Kidney (tissue), 14 donors: ENCODE measurements around the gene EDDM3A. TPM values are rescaled to one million over a fixed set of nuclear protein-coding genes. Genes with fewer than 3 reads are reported as not detected.
"Not testable (repeated sequence)": the region's sequence is repeated elsewhere in the genome, so short reads cannot be mapped to it uniquely, and the experiment has no call there.

ENCODE experiments used
- DNase-seq, 5 donors: peaks; one replicate each; pipeline ENCODE4 v3.0.0-alpha.2; 2013 to 2020
- FAIRE-seq: peaks from 2 replicates; lab custom pipeline; 2012; peaks lifted over from hg19 to GRCh38; lab: Jason Lieb, UNC
- H3K27ac ChIP-seq, 2 donors: one replicate each; pipeline ENCODE4 v1.7.0; 2013; ENCODE audit warnings: low read depth in 2 of 2, low read length in 2 of 2, inconsistent platforms in 1 of 2
- H3K27me3 ChIP-seq: one replicate; pipeline ENCODE4 v1.7.1; 2013; ENCODE audit warnings: low read length, inconsistent platforms; ENCODE audit not compliant: control insufficient read depth, insufficient read depth
- H3K36me3 ChIP-seq, 3 donors: one replicate each; pipeline versions ENCODE4 v1.7.0 to v1.7.1; 2013; ENCODE audit warnings: low read length in 3 of 3, control low read depth in 1 of 3, inconsistent platforms in 1 of 3; ENCODE audit not compliant: insufficient read depth in 3 of 3, control insufficient read depth in 2 of 3
- H3K4me1 ChIP-seq, 3 donors: one replicate each; pipeline versions ENCODE4 v1.7.0 to v1.7.1; 2013; ENCODE audit warnings: low read length in 3 of 3, inconsistent platforms in 1 of 3, low read depth in 1 of 3; ENCODE audit not compliant: control insufficient read depth in 2 of 3, insufficient read depth in 2 of 3
- H3K4me3 ChIP-seq, 3 donors: one replicate each; pipeline versions ENCODE4 v1.7.0 to v1.8.1; 2013; ENCODE audit warnings: low read length in 3 of 3, control low read depth in 1 of 3, inconsistent platforms in 1 of 3
- H3K9ac ChIP-seq, 3 donors: one replicate each; pipeline versions ENCODE4 v1.7.0 to v1.7.1; 2013; ENCODE audit warnings: low read length in 3 of 3, control low read depth in 1 of 3, inconsistent platforms in 1 of 3
- H3K9me3 ChIP-seq, 3 donors: one replicate each; pipeline versions ENCODE4 v1.7.0 to v1.7.1; 2013; ENCODE audit warnings: low read length in 3 of 3, control low read depth in 1 of 3, inconsistent platforms in 1 of 3; ENCODE audit not compliant: control insufficient read depth in 2 of 3, insufficient read depth in 1 of 3
- intact Hi-C: fragments of 100-400 bp; cut with DNase I; formaldehyde crosslinking; loops from one replicate; pipeline ENCODE4 v1.11.1; 2022
- polyA plus RNA-seq: library from polyadenylated mRNA; stranded (reverse); fragments of 350-450 nt; fragmentation: Illumina TruSeq; extraction: RNeasy Lipid Tissue Mini Kit (QIAGEN cat#74804); gene quantifications from one replicate; pipeline ENCODE4 v1.2.3, GENCODE V29; 2014; ENCODE audit warnings: low read depth, low replicate concordance; ENCODE audit not compliant: insufficient read depth
- total RNA-seq: library from RNA; stranded (reverse); fragmentation: NEBNext Ultra II Directional; extraction: Animal tissue kit (Norgen Biotek cat#: 25700); gene quantifications from one replicate; pipeline ENCODE4 v1.2.1, GENCODE V29; 2021
- TF ChIP-seq, protein P1 (sequence below): IDR thresholded peaks from 3 replicates; pipeline ENCODE4 v1.5.1; 2012; ENCODE audit warnings: mild to moderate bottlenecking, moderate library complexity, borderline replicate concordance; ENCODE audit not compliant: insufficient read depth; ENCODE audit errors: extremely low read depth
- donor health status: control.
- donor health status: control.
- donor health status: control.
- donor health status: control.
- donor health status: control.
- donor health status: DM: yes; HTN: yes; CAD: no.
- donor health status: Normal renal cell carcinoma (clear cell type).

Gene EDDM3A
- total and polyA plus RNA-seq, 2 donors from 2014 or later, result 1.8 TPM; not detected in 1

- FAIRE-seq, result no peak
- TF ChIP-seq, protein P1, sequence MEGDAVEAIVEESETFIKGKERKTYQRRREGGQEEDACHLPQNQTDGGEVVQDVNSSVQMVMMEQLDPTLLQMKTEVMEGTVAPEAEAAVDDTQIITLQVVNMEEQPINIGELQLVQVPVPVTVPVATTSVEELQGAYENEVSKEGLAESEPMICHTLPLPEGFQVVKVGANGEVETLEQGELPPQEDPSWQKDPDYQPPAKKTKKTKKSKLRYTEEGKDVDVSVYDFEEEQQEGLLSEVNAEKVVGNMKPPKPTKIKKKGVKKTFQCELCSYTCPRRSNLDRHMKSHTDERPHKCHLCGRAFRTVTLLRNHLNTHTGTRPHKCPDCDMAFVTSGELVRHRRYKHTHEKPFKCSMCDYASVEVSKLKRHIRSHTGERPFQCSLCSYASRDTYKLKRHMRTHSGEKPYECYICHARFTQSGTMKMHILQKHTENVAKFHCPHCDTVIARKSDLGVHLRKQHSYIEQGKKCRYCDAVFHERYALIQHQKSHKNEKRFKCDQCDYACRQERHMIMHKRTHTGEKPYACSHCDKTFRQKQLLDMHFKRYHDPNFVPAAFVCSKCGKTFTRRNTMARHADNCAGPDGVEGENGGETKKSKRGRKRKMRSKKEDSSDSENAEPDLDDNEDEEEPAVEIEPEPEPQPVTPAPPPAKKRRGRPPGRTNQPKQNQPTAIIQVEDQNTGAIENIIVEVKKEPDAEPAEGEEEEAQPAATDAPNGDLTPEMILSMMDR, result no peak
- H3K9ac ChIP-seq, result no peak overlapping the region
- no peaks in the 10 kb centered on the region for H3K27me3 ChIP-seq
- no peaks in the 10 kb centered on the region for H3K9me3 ChIP-seq
- intact Hi-C loops, result loop anchor here (10.0 kb wide), 1 partner anchor 157 kb away; no protein-coding TSS in a partner anchor
- H3K4me3 ChIP-seq, result no peak overlapping the region
- no peaks in the 10 kb centered on the region for H3K4me1 ChIP-seq
- no peak for DNase-seq
- no peaks in the 10 kb centered on the region for H3K36me3 ChIP-seq
- H3K27ac ChIP-seq, result no peak overlapping the region
Measured at GRCh38 chr14:20698018-20698329, 47.7 kb upstream of the EDDM3A start.

DNA sequence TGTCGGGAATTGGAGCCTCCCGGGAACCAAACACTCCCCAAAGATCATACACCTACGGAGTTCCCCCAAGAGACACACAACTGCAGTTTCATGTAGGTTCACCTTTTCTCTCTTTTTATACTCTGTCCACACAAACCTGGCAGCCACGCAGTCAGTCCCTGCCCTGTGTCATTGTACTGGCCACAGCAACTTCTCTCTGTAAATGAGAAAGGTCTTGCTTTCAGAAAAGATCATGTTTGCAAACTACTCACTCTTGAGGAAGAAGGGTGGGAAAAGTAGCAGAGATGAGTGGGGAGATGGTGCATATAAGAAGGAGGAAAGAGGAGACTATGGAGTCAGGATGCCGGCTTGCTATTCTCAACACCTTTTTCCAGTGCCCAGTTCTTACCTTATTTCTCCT lies 46.8 kb upstream of the EDDM3A start:
- DNase-seq (no peak), FAIRE-seq (no peak)
- intact Hi-C loops, result loop anchor here (10.0 kb wide), 1 partner anchor 156 kb away; no protein-coding TSS in a partner anchor
- H3K9ac ChIP-seq, result no peak overlapping the region
- TF ChIP-seq, protein P1, result no peak
- no peak overlapping the region for H3K27ac ChIP-seq
- H3K36me3 ChIP-seq, result no peaks in the 10 kb centered on the region
- H3K27me3 ChIP-seq, result no peaks in the 10 kb centered on the region
- no peaks in the 10 kb centered on the region for H3K9me3 ChIP-seq
- H3K4me1 ChIP-seq, result no peaks in the 10 kb centered on the region
- no peak overlapping the region for H3K4me3 ChIP-seq

- FAIRE-seq, result no peak
- intact Hi-C loops, result loop anchor here (10.0 kb wide), 1 partner anchor 155 kb away; no protein-coding TSS in a partner anchor
- no peak for DNase-seq
- Histone ChIP-seq H3K4me3 (no peak overlapping the region), H3K9me3 (no peaks in the 10 kb centered on the region), H3K27ac (no peak overlapping the region), H3K36me3 (no peaks in the 10 kb centered on the region), H3K9ac (no peak overlapping the region), H3K27me3 (no peaks in the 10 kb centered on the region), H3K4me1 (no peaks in the 10 kb centered on the region)
- TF ChIP-seq, protein P1, result no peak
Measured at GRCh38 chr14:20699931-20700330, 45.8 kb upstream of the EDDM3A start.

DNA sequence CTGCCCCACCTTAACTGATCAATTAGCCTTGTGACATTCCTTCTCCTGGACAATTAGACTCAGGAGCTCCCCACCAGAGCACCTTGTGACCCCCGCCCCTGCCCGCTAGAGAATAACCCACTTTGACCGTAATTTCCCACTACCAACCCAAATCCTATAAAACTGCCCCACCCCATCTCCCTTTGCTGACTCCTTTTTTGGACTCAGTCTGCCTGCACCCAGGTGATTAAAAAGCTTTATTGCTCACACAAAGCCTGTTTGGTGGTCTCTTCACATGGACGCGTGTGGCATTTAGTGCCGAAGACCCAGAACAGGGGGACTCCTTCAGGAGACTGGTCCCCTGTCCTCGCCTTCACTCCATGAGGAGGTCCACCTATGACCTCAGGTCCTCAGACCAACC lies 44.7 kb upstream of the EDDM3A start:
- H3K27ac ChIP-seq, H3K36me3 ChIP-seq, intact Hi-C loops, H3K4me1 ChIP-seq, H3K27me3 ChIP-seq, H3K4me3 ChIP-seq, DNase-seq, H3K9me3 ChIP-seq, H3K9ac ChIP-seq, FAIRE-seq: not testable (repeated sequence)
